ENCODE data around the gene MID1.

The MID1 gene

GRCh38 chrX:10474510-10474909 lies 145.9 kb downstream of the MID1 start:
- no peaks in the 10 kb centered on the region for H3K9me3 ChIP-seq (ENCODE audit: insufficient read depth, low read length)
- H3K27me3 ChIP-seq (ENCODE audit: insufficient read depth, insufficient read length): no peaks in the 10 kb centered on the region
- no peak overlapping the region for H3K4me3 ChIP-seq (ENCODE audit: insufficient read length, low read depth)
- TF ChIP-seq SUZ12 (IDR thresholded peaks at IDR 0.05; ENCODE audit: extremely low read depth, insufficient read depth, insufficient read length): no peak
- TF ChIP-seq ZNF274 (IDR thresholded peaks at IDR 0.05; ENCODE audit: low read depth, low read length): no peak
- no peak for TF ChIP-seq YY1 (IDR thresholded peaks at IDR 0.05; ENCODE audit: insufficient read depth, insufficient read length)
- no peaks in the 10 kb centered on the region for H3K4me1 ChIP-seq (ENCODE audit: insufficient read depth, insufficient read length)
- H3K36me3 ChIP-seq (ENCODE audit: insufficient read depth, insufficient read length, low read length): peaks cover 8% of the 10 kb centered on the region
- H3K9ac ChIP-seq (ENCODE audit: insufficient read length, low read depth): no peak overlapping the region
- no peak for DNase-seq (ENCODE audit: low read depth, low spot score)

- Histone ChIP-seq H3K4me3 (ENCODE audit: insufficient read length, low read depth) (no peak overlapping the region), H3K9ac (ENCODE audit: insufficient read length, low read depth) (no peak overlapping the region), H3K9me3 (ENCODE audit: insufficient read depth, low read length) (peaks cover 5% of the 10 kb centered on the region; the same call in 1 of the 2 replicates), H3K4me1 (ENCODE audit: insufficient read depth, insufficient read length) (no peaks in the 10 kb centered on the region), H3K36me3 (ENCODE audit: insufficient read depth, insufficient read length, low read length) (peaks cover 24% of the 10 kb centered on the region), H3K27me3 (ENCODE audit: insufficient read depth, insufficient read length) (no peaks in the 10 kb centered on the region)
- DNase-seq (ENCODE audit: low read depth, low spot score): no peak
- TF ChIP-seq SUZ12 (IDR thresholded peaks at IDR 0.05; ENCODE audit: extremely low read depth, insufficient read depth, insufficient read length) (no peak), YY1 (IDR thresholded peaks at IDR 0.05; ENCODE audit: insufficient read depth, insufficient read length) (no peak), ZNF274 (IDR thresholded peaks at IDR 0.05; ENCODE audit: low read depth, low read length) (no peak)
Observed at GRCh38 chrX:10471418-10471817, 149.0 kb downstream of the MID1 start.

GRCh38 chrX:10470009-10470408 lies 150.4 kb downstream of the MID1 start:
- H3K9me3 ChIP-seq (ENCODE audit: insufficient read depth, low read length): peaks cover 5% of the 10 kb centered on the region; the same call in 1 of the 2 replicates
- H3K4me3 ChIP-seq (ENCODE audit: insufficient read length, low read depth): no peak overlapping the region
- TF ChIP-seq ZNF274 (IDR thresholded peaks at IDR 0.05; ENCODE audit: low read depth, low read length) (no peak), SUZ12 (IDR thresholded peaks at IDR 0.05; ENCODE audit: extremely low read depth, insufficient read depth, insufficient read length) (no peak), YY1 (IDR thresholded peaks at IDR 0.05; ENCODE audit: insufficient read depth, insufficient read length) (no peak)
- H3K9ac ChIP-seq (ENCODE audit: insufficient read length, low read depth): no peak overlapping the region
- H3K36me3 ChIP-seq (ENCODE audit: insufficient read depth, insufficient read length, low read length): peaks cover 32% of the 10 kb centered on the region
- no peaks in the 10 kb centered on the region for H3K27me3 ChIP-seq (ENCODE audit: insufficient read depth, insufficient read length)
- H3K4me1 ChIP-seq (ENCODE audit: insufficient read depth, insufficient read length): no peaks in the 10 kb centered on the region
- no peak for DNase-seq (ENCODE audit: low read depth, low spot score)

GRCh38 chrX:10467793-10468192 lies 152.6 kb downstream of the MID1 start:
- TF ChIP-seq SUZ12 (IDR thresholded peaks at IDR 0.05; ENCODE audit: extremely low read depth, insufficient read depth, insufficient read length) (no peak), YY1 (IDR thresholded peaks at IDR 0.05; ENCODE audit: insufficient read depth, insufficient read length) (no peak), ZNF274 (IDR thresholded peaks at IDR 0.05; ENCODE audit: low read depth, low read length) (no peak)
- H3K9me3 ChIP-seq (ENCODE audit: insufficient read depth, low read length): peaks cover 5% of the 10 kb centered on the region; the same call in 1 of the 2 replicates

GRCh38 chrX:10465254-10465653 lies 155.1 kb downstream of the MID1 start:
- Histone ChIP-seq H3K9ac (ENCODE audit: insufficient read length, low read depth) (no peak overlapping the region), H3K27me3 (ENCODE audit: insufficient read depth, insufficient read length) (no peaks in the 10 kb centered on the region), H3K4me1 (ENCODE audit: insufficient read depth, insufficient read length) (no peaks in the 10 kb centered on the region), H3K9me3 (ENCODE audit: insufficient read depth, low read length) (peaks cover 5% of the 10 kb centered on the region; the same call in 1 of the 2 replicates), H3K36me3 (ENCODE audit: insufficient read depth, insufficient read length, low read length) (peaks cover 27% of the 10 kb centered on the region), H3K4me3 (ENCODE audit: insufficient read length, low read depth) (no peak overlapping the region)
- no peak for DNase-seq (ENCODE audit: low read depth, low spot score)
- TF ChIP-seq SUZ12 (IDR thresholded peaks at IDR 0.05; ENCODE audit: extremely low read depth, insufficient read depth, insufficient read length) (no peak), ZNF274 (IDR thresholded peaks at IDR 0.05; ENCODE audit: low read depth, low read length) (no peak), YY1 (IDR thresholded peaks at IDR 0.05; ENCODE audit: insufficient read depth, insufficient read length) (no peak)

More at GRCh38 chrX:10467793-10468192, 152.6 kb downstream of the MID1 start:
- H3K36me3 ChIP-seq (ENCODE audit: insufficient read depth, insufficient read length, low read length): peaks cover 32% of the 10 kb centered on the region
- DNase-seq (ENCODE audit: low read depth, low spot score): no peak
- H3K4me1 ChIP-seq (ENCODE audit: insufficient read depth, insufficient read length): no peaks in the 10 kb centered on the region
- H3K27me3 ChIP-seq (ENCODE audit: insufficient read depth, insufficient read length): no peaks in the 10 kb centered on the region
- no peak overlapping the region for H3K9ac ChIP-seq (ENCODE audit: insufficient read length, low read depth)
- H3K4me3 ChIP-seq (ENCODE audit: insufficient read length, low read depth): no peak overlapping the region

GRCh38 chrX:10457092-10457491 lies 163.3 kb downstream of the MID1 start:
- H3K4me1 ChIP-seq (ENCODE audit: insufficient read depth, insufficient read length): no peaks in the 10 kb centered on the region
- H3K9me3 ChIP-seq (ENCODE audit: insufficient read depth, low read length): peaks cover 7% of the 10 kb centered on the region; the same call in 1 of the 2 replicates
- no peak overlapping the region for H3K4me3 ChIP-seq (ENCODE audit: insufficient read length, low read depth)
- H3K36me3 ChIP-seq (ENCODE audit: insufficient read depth, insufficient read length, low read length): peaks cover 36% of the 10 kb centered on the region
- TF ChIP-seq ZNF274 (IDR thresholded peaks at IDR 0.05; ENCODE audit: low read depth, low read length) (no peak), SUZ12 (IDR thresholded peaks at IDR 0.05; ENCODE audit: extremely low read depth, insufficient read depth, insufficient read length) (no peak), YY1 (IDR thresholded peaks at IDR 0.05; ENCODE audit: insufficient read depth, insufficient read length) (no peak)
- no peak overlapping the region for H3K9ac ChIP-seq (ENCODE audit: insufficient read length, low read depth)
- DNase-seq (ENCODE audit: low read depth, low spot score): no peak
- H3K27me3 ChIP-seq (ENCODE audit: insufficient read depth, insufficient read length): no peaks in the 10 kb centered on the region

GRCh38 chrX:10453945-10454344 lies 166.4 kb downstream of the MID1 start:
- TF ChIP-seq SUZ12 (IDR thresholded peaks at IDR 0.05; ENCODE audit: extremely low read depth, insufficient read depth, insufficient read length): no peak
- no peak for TF ChIP-seq YY1 (IDR thresholded peaks at IDR 0.05; ENCODE audit: insufficient read depth, insufficient read length)
- TF ChIP-seq ZNF274 (IDR thresholded peaks at IDR 0.05; ENCODE audit: low read depth, low read length): no peak
- Histone ChIP-seq H3K4me1 (ENCODE audit: insufficient read depth, insufficient read length) (no peaks in the 10 kb centered on the region), H3K27me3 (ENCODE audit: insufficient read depth, insufficient read length) (no peaks in the 10 kb centered on the region), H3K9me3 (ENCODE audit: insufficient read depth, low read length) (peaks cover 7% of the 10 kb centered on the region; the same call in 1 of the 2 replicates), H3K36me3 (ENCODE audit: insufficient read depth, insufficient read length, low read length) (peaks cover 35% of the 10 kb centered on the region), H3K9ac (ENCODE audit: insufficient read length, low read depth) (no peak overlapping the region), H3K4me3 (ENCODE audit: insufficient read length, low read depth) (no peak overlapping the region)
- no peak for DNase-seq (ENCODE audit: low read depth, low spot score)

Measured in NT2/D1 (cell line).